Suprapubic skin (tissue), 4 donors: ENCODE data around the gene APEH. TPM values are rescaled to one million over a fixed set of nuclear protein-coding genes. Genes with fewer than 3 reads are reported as not detected.
A peak's percentile ranks its signal among the peaks of the same experiment; 100 is the strongest.

ENCODE experiments used
- DNase-seq, 2 donors: peaks; one replicate each; pipeline ENCODE4 v3.0.0-alpha.2; 2019; ENCODE audit warnings: low spot score in 2 of 2
- H3K27ac ChIP-seq: fragments of 200-600 bp; sonication (generic); one replicate; pipeline ENCODE4 v1.5.1; 2019
- H3K27me3 ChIP-seq: fragments of 200-600 bp; sonication (generic); one replicate; pipeline ENCODE4 v1.5.1; 2019
- H3K36me3 ChIP-seq: fragments of 200-600 bp; sonication (generic); one replicate; pipeline ENCODE4 v1.5.1; 2019
- H3K4me1 ChIP-seq: fragments of 200-600 bp; sonication (generic); one replicate; pipeline ENCODE4 v1.5.1; 2019
- H3K4me3 ChIP-seq: fragments of 200-600 bp; sonication (generic); one replicate; pipeline ENCODE4 v1.5.1; 2019; ENCODE audit warnings: mild to moderate bottlenecking
- H3K9me3 ChIP-seq: fragments of 200-600 bp; sonication (generic); one replicate; pipeline ENCODE4 v1.5.1; 2019
- EP300 ChIP-seq: sonication (generic); formaldehyde crosslinking; IDR thresholded peaks from one replicate; pipeline ENCODE4 v1.6.1; 2017; ENCODE audit warnings: antibody characterized with exemption
- POLR2A ChIP-seq, 2 donors: fragments of 450-650 bp; IDR thresholded peaks; one replicate each; pipeline ENCODE4 v1.6.1; 2017; ENCODE audit warnings: antibody characterized with exemption in 2 of 2, mild to moderate bottlenecking in 2 of 2, moderate library complexity in 2 of 2
- POLR2AphosphoS5 ChIP-seq, 3 donors: sonication (generic); formaldehyde crosslinking; IDR thresholded peaks; one replicate each; pipeline ENCODE4 v1.6.1; 2017; ENCODE audit warnings: antibody characterized with exemption in 3 of 3
- WGBS: methylation state at CpG from one replicate; pipeline ENCODE4 v1.1.5; 2018; 5-methylcytosine and 5-hydroxymethylcytosine counted together
- total RNA-seq, 4 donors: library from RNA; depleted of rRNA; stranded (reverse); fragments of >200 nt; gene quantifications; one replicate each; pipeline ENCODE4 v1.1.0, GENCODE V29; 2016
- TF ChIP-seq, protein P1 (sequence below), 2 donors: fragments of 200-600 bp in 1 of 2; fragments of 450-650 bp in 1 of 2; sonication (generic) in 1 of 2; IDR thresholded peaks; one replicate each; pipeline ENCODE4 v1.5.1; 2016 to 2019; ENCODE audit warnings: antibody characterized with exemption in 2 of 2, mild to moderate bottlenecking in 1 of 2, moderate library complexity in 1 of 2

APEH gene
- total RNA-seq, 4 donors from 2014 or later = 81.8 to 103 (median 91.2) TPM

DNA sequence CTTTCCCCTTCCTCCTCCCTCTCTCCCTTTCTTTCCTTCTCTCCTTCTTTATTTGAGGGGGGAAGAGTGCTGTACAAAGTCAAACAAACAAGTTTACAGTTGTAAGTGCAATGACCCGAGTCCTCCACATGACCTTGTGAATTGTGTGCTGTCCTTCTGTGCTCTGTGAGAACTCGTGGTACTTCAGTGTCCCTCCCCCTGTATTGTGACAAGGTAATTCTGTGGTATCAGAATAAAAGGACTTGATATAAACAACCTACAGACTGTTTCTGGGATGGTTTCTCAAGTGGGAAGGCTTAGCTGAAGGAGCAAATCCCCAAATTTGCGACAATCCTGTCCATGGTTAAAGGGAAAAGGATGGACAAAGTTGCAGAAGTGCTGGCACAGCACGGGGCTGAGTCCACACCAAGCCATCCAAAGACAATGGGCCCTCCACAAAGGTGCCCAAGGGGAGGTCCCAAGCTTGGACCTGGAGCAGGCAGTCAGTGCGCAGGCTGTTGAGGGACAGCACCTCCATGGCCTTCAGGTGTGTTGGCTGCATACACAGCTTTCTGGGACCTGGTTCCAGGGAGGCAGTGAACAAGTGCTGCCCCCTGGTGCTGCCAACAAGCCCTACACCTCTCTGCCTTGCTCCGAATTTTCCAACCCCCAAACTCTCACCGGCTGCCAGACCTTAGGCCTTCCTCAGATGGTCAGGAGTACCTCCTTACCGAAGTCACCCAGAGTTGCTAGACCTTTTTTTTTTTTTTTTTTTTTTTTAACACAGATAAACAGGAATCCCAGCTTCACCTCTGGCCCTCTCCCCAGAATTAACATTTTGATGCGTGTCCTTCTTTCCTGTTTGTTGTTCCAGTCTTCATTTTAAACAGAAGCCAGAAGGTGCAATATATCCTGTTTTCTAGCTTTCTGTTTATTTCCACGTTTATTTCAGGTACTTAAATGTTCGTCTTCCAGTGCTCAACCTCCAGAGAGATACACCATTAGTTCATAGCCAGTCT, 2.6 kb upstream of the APEH start:
- H3K4me1 ChIP-seq = peaks cover 21% of the 10 kb centered on the region
- H3K9me3 ChIP-seq = no peaks in the 10 kb centered on the region
- H3K27me3 ChIP-seq = no peaks in the 10 kb centered on the region
- no peak overlapping the region for H3K4me3 ChIP-seq
- no peak for TF ChIP-seq POLR2A (IDR thresholded peaks at IDR 0.05)
- TF ChIP-seq, protein P1, sequence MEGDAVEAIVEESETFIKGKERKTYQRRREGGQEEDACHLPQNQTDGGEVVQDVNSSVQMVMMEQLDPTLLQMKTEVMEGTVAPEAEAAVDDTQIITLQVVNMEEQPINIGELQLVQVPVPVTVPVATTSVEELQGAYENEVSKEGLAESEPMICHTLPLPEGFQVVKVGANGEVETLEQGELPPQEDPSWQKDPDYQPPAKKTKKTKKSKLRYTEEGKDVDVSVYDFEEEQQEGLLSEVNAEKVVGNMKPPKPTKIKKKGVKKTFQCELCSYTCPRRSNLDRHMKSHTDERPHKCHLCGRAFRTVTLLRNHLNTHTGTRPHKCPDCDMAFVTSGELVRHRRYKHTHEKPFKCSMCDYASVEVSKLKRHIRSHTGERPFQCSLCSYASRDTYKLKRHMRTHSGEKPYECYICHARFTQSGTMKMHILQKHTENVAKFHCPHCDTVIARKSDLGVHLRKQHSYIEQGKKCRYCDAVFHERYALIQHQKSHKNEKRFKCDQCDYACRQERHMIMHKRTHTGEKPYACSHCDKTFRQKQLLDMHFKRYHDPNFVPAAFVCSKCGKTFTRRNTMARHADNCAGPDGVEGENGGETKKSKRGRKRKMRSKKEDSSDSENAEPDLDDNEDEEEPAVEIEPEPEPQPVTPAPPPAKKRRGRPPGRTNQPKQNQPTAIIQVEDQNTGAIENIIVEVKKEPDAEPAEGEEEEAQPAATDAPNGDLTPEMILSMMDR (IDR thresholded peaks at IDR 0.05) = peak; percentile 65 to 80
- WGBS = 45% methylated on average over 11 of the region's 11 CpGs
- H3K36me3 ChIP-seq = peaks cover 12% of the 10 kb centered on the region
- no peak for DNase-seq
- H3K27ac ChIP-seq = no peak overlapping the region

DNA sequence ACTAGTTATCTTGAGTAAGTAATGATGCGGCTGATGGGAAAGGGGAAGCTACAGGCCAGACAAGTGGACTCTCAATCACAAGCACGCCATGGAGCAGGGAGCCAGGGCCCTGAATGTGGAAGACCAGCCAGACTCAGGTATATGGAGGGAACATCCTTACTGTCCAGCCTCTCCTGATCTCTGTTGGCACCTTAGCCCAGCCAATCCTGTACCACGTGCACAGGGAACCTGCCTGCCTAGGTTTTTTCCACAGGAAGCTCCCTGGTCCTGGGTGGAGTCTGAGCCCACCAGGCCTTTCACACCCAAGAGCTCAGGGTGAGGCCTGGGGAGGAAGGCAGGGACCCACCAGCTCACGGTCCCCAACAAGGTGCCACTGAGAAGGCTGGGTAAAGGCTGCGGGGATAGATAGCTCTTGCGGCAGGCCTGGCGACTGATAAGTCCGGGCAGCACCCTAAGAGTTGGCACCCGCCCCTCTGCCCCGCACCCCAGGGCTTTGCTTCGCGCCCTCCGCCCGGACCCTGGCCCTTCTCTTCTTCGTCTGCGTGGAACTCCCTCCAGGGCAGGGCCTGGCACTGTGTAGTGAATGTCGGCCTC, 933 bp upstream of the APEH start:
- Histone ChIP-seq H3K4me3 (peak overlapping the region; percentile 78), H3K4me1 (peaks cover 21% of the 10 kb centered on the region), H3K27ac (peak overlapping the region; percentile 91), H3K36me3 (peaks cover 28% of the 10 kb centered on the region), H3K9me3 (no peaks in the 10 kb centered on the region), H3K27me3 (no peaks in the 10 kb centered on the region)
- peak in 1 of 2 donors; percentile 74 for DNase-seq
- 83% methylated on average over 2 of the region's 17 CpGs for WGBS
- TF ChIP-seq POLR2A (IDR thresholded peaks at IDR 0.05) (no peak), POLR2AphosphoS5 (IDR thresholded peaks at IDR 0.05) (no peak), EP300 (no peak)
- TF ChIP-seq, protein P1 (IDR thresholded peaks at IDR 0.05) = no peak

DNA sequence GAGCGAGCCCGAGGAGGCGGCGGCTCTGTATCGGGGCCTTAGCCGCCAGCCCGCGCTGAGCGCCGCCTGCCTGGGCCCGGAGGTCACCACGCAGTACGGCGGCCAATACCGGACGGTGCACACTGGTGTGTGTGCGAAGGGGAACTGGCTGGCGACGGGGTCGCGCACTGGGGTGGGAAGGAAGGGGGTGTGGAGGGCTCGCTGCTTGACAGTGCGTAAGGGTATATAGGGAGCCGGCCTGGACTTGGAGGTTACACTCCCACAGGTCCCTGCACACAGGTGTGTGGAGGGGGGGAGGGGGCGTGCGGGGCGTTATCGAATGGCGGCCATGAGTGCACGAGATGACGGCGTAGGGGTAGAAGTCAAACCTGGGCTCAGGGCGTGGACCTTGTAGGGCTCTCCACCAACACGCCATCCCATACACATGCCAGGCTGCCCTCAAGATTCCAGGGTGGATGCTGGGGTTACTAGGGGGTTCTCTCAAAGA, 389 bp downstream of the APEH start:
- 14% methylated on average over 17 of the region's 34 CpGs for WGBS

DNA sequence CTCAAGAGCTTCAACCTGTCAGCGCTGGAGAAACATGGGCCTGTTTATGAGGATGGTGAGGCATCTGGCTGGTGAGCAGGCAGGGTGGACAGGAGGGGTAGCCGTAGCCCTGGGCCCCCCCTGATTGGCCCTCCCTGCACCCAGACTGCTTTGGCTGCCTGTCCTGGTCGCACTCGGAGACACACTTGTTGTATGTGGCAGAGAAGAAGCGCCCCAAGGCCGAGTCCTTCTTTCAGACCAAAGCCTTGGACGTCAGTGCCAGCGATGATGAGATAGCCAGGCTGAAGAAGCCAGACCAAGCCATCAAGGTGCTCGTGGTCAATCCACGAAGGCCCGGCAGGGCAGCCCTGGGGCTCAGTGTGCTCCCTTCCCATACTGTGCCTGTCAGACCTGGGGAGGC, 1.8 kb downstream of the APEH start:
- DNase-seq = no peak
- Histone ChIP-seq H3K27ac (no peak overlapping the region), H3K4me3 (no peak overlapping the region), H3K4me1 (peaks cover 21% of the 10 kb centered on the region), H3K9me3 (no peaks in the 10 kb centered on the region), H3K27me3 (no peaks in the 10 kb centered on the region), H3K36me3 (peaks cover 54% of the 10 kb centered on the region)
- 82% methylated on average over 8 of the region's 11 CpGs for WGBS
- TF ChIP-seq EP300 = no peak
- TF ChIP-seq POLR2A (IDR thresholded peaks at IDR 0.05) = no peak
- no peak for TF ChIP-seq POLR2AphosphoS5 (IDR thresholded peaks at IDR 0.05)
- TF ChIP-seq, protein P1 (IDR thresholded peaks at IDR 0.05) = no peak

More for the DNA sequence above, 389 bp downstream of the APEH start:
- peaks cover 21% of the 10 kb centered on the region for H3K4me1 ChIP-seq
- TF ChIP-seq, protein P1 (IDR thresholded peaks at IDR 0.05) = no peak
- no peak for TF ChIP-seq POLR2AphosphoS5 (IDR thresholded peaks at IDR 0.05)
- TF ChIP-seq EP300 = no peak
- no peak for TF ChIP-seq POLR2A (IDR thresholded peaks at IDR 0.05)
- DNase-seq = peak in 1 of 2 donors; percentile 75
- peak overlapping the region; percentile 91 for H3K27ac ChIP-seq
- no peaks in the 10 kb centered on the region for H3K27me3 ChIP-seq
- H3K4me3 ChIP-seq = peak overlapping the region; percentile 78
- H3K36me3 ChIP-seq = peaks cover 40% of the 10 kb centered on the region
- H3K9me3 ChIP-seq = no peaks in the 10 kb centered on the region
